GM23248 (cell line): ENCODE data around the gene DGKQ.

ENCODE experiments used
- EZH2 ChIP-seq: fragments of 200-600 bp; sonication (generic); IDR thresholded peaks from 2 replicates; pipeline ENCODE4 v1.6.1; 2018; ENCODE audit warnings: antibody characterized with exemption, mild to moderate bottlenecking; ENCODE audit not compliant: insufficient read depth, poor library complexity, severe bottlenecking
- EZH2phosphoT487 ChIP-seq: fragments of 200-600 bp; sonication (generic); IDR thresholded peaks from 2 replicates; pipeline ENCODE4 v1.6.1; 2018; ENCODE audit warnings: antibody characterized with exemption, moderate library complexity, mild to moderate bottlenecking, low read depth; ENCODE audit not compliant: insufficient read depth

DNA sequence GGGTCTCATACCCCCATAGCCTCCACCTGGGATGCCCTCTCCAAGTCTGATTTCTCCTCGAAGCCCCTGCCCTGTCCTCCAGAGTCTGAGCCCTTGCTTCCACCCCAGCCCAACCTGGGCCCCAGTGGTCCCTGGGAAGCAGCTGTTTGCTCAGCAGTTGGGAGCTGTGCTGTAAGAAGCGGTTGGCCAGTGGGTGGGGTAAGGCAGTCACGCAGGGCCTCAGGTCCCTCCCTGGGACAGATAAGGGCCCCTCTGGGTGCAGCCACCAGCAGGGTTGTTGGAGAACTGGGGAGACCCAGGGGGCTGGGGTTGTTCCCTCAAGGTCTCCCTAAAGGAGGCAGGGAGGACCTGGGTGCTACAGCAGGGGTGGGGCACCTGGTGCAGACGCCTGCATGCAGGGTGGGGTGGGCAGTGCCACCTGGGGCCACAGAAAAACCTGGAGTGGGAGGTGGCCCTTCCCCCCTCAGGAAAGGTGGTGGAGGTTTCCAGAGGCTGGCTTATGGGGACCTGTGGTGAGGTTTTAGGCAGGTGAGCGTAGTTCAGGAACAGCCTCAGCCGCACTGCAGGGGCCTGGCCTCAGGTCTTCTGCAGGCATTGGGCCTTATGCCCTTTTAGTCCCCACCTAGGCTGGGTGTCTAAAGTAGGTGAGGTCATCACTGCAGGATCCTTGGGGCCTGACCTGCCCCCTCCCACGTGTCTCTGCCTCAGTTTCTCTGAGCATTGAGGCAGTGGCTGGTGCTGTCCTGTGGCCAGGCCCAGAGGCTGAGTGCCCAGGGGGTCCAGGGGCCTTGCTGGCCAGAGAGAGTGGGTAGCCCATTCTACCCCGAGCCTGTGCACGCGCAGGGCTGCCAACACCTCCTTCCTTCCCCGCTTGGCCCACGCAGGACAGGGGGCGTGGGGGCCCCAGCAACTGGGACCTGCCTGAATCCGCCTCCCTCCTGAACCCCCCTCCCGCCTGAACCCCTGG lies 22.9 kb upstream of the DGKQ start:
- TF ChIP-seq EZH2phosphoT487 (no peak), EZH2 (peak; percentile 59)
